WTC11 (cell line): Measurements from ENCODE around the gene SYNDIG1. TPM values are rescaled to one million over a fixed set of nuclear protein-coding genes. Genes with fewer than 3 reads are reported as not detected.

Experiments used
- ATAC-seq: fragments of 200-7000 bp; cut with Tn5 transposase; 2 replicates; pipeline ENCODE4 v1.10.0; 2021; ENCODE audit warnings: mild to moderate bottlenecking, moderate library complexity
- CTCF ChIA-PET: fragments of 300-600 bp; sonication (Branson Sonifier 250); formaldehyde crosslinking; loops from one replicate; lab custom pipeline; 2021; ENCODE audit warnings: antibody characterized with exemption; lab: Charles Lee
- POLR2A ChIA-PET: fragments of 350-600 bp; sonication (Branson Sonifier 250); formaldehyde crosslinking; loops from one replicate; lab custom pipeline; 2021; ENCODE audit warnings: antibody characterized with exemption; lab: Charles Lee
- DNase-seq: peaks from one replicate; pipeline ENCODE4 v3.0.0; 2021; ENCODE audit warnings: low spot score
- H3K27ac Mint-ChIP-seq: 2 replicates; pipeline ENCODE4 v1.8.0; 2021; ENCODE audit warnings: mixed read lengths
- H3K27me3 Mint-ChIP-seq: 2 replicates; pipeline ENCODE4 v1.8.0; 2021; ENCODE audit warnings: low read depth, mild to moderate bottlenecking, moderate library complexity, mixed read lengths
- H3K36me3 Mint-ChIP-seq: 2 replicates; pipeline ENCODE4 v1.8.0; 2021; ENCODE audit warnings: mixed read lengths
- H3K4me1 Mint-ChIP-seq: 2 replicates; pipeline ENCODE4 v1.8.0; 2022; ENCODE audit warnings: mixed read lengths
- H3K4me3 Mint-ChIP-seq: 2 replicates; pipeline ENCODE4 v1.8.0; 2021; ENCODE audit warnings: mild to moderate bottlenecking, moderate library complexity, mixed read lengths
- H3K9me3 Mint-ChIP-seq: 2 replicates; pipeline ENCODE4 v1.8.0; 2021; ENCODE audit warnings: mixed read lengths
- ARID4B ChIP-seq: sonication (generic); formaldehyde crosslinking; IDR thresholded peaks from 2 replicates; pipeline ENCODE4 v1.8.0; 2023; ENCODE audit warnings: missing genetic modification reagents, mild to moderate bottlenecking, borderline replicate concordance
- CBFB ChIP-seq: sonication (generic); formaldehyde crosslinking; IDR thresholded peaks from 2 replicates; pipeline ENCODE4 v1.8.1; 2022; ENCODE audit warnings: mild to moderate bottlenecking, low read depth, missing genetic modification reagents
- CDX4 ChIP-seq: fragments of 250-450 bp; sonication (Bioruptor Pico); IDR thresholded peaks from 2 replicates; pipeline ENCODE4 v1.9.0; 2021; ENCODE audit warnings: moderate library complexity, mild to moderate bottlenecking, inconsistent platforms, borderline replicate concordance
- CREB1 ChIP-seq: sonication (generic); formaldehyde crosslinking; IDR thresholded peaks from 2 replicates; pipeline ENCODE4 v1.8.0; 2023; ENCODE audit warnings: mild to moderate bottlenecking, missing genetic modification reagents
- EMX1 ChIP-seq: fragments of 250-450 bp; sonication (Bioruptor Pico); IDR thresholded peaks from 2 replicates; pipeline ENCODE4 v1.8.0; 2021; ENCODE audit warnings: mild to moderate bottlenecking
- ERG ChIP-seq: fragments of 250-450 bp; sonication (Bioruptor Pico); IDR thresholded peaks from 2 replicates; pipeline ENCODE4 v1.8.0; 2021; ENCODE audit warnings: mild to moderate bottlenecking
- FOXJ3 ChIP-seq: sonication (generic); formaldehyde crosslinking; IDR thresholded peaks from 2 replicates; pipeline ENCODE4 v1.9.0; 2021; ENCODE audit warnings: missing genetic modification reagents, mild to moderate bottlenecking, borderline replicate concordance
- RELA ChIP-seq: sonication (generic); formaldehyde crosslinking; IDR thresholded peaks from 2 replicates; pipeline ENCODE4 v1.8.1; 2022; ENCODE audit warnings: missing genetic modification reagents, mild to moderate bottlenecking, borderline replicate concordance
- SOX15 ChIP-seq: fragments of 250-450 bp; sonication (Bioruptor Pico); IDR thresholded peaks from 2 replicates; pipeline ENCODE4 v1.9.0; 2021; ENCODE audit warnings: mild to moderate bottlenecking
- ZNF121 ChIP-seq: sonication (generic); formaldehyde crosslinking; IDR thresholded peaks from 2 replicates; pipeline ENCODE4 v1.8.0; 2023; ENCODE audit warnings: missing genetic modification reagents
- ZNF281 ChIP-seq: sonication (generic); formaldehyde crosslinking; IDR thresholded peaks from 2 replicates; pipeline ENCODE4 v1.8.0; 2023; ENCODE audit warnings: mild to moderate bottlenecking, missing genetic modification reagents
- ZNF317 ChIP-seq: sonication (generic); formaldehyde crosslinking; IDR thresholded peaks from 2 replicates; pipeline ENCODE4 v1.8.1; 2023; ENCODE audit warnings: low read depth, mild to moderate bottlenecking, moderate library complexity, missing genetic modification reagents, borderline replicate concordance
- ZNF423 ChIP-seq: fragments of 250-450 bp; sonication (Bioruptor Pico); IDR thresholded peaks from 2 replicates; pipeline ENCODE4 v2.1.2; 2022; ENCODE audit warnings: mild to moderate bottlenecking, moderate library complexity
- ZNF671 ChIP-seq: fragments of 250-450 bp; sonication (Bioruptor Pico); IDR thresholded peaks from 2 replicates; pipeline ENCODE4 v1.8.0; 2021; ENCODE audit warnings: mild to moderate bottlenecking
- total RNA-seq: library from RNA; stranded (reverse); gene quantifications from 3 replicates; pipeline ENCODE4 v1.2.3, GENCODE V29; 2021

The SYNDIG1 gene
- total RNA-seq, 1 experiment from 2014 or later, result 6.4 TPM

GRCh38 chr20:24420567-24420966 lies 48.9 kb upstream of the SYNDIG1 start (continued):
- TF ChIP-seq ARID4B (CRISPR knock-in tag), result no peak
- TF ChIP-seq CBFB, result no peak

- Mint-ChIP-seq H3K27ac (no peak overlapping the region), H3K4me1 (peaks cover 34% of the 10 kb centered on the region), H3K4me3 (no peak overlapping the region), H3K36me3 (peaks cover 16% of the 10 kb centered on the region), H3K9me3 (peaks cover 22% of the 10 kb centered on the region), H3K27me3 (peaks cover 4% of the 10 kb centered on the region; the same call in 1 of the 2 replicates)
- TF ChIP-seq EMX1 (CRISPR knock-in tag), result no peak
- POLR2A ChIA-PET, result no interaction called here
- DNase-seq (no peak), ATAC-seq (no peak)
- CTCF ChIA-PET, result no interaction called here
These were observed 48.4 kb upstream of the SYNDIG1 start for GRCh38 chr20:24421071-24421470.

GRCh38 chr20:24422091-24422760 lies 47.2 kb upstream of the SYNDIG1 start:
- Mint-ChIP-seq H3K27ac (no peak overlapping the region), H3K4me3 (no peak overlapping the region), H3K9me3 (peaks cover 11% of the 10 kb centered on the region), H3K36me3 (peaks cover 5% of the 10 kb centered on the region), H3K4me1 (peaks cover 39% of the 10 kb centered on the region), H3K27me3 (no peaks in the 10 kb centered on the region; the same call in 1 of the 2 replicates)
- DNase-seq, result no peak
- no peak for ATAC-seq
- ChIA-PET CTCF (interaction anchor here (0.9 kb wide), 1 partner anchor 256 kb away, joined by 3 read pairs; no protein-coding TSS in a partner anchor), POLR2A (no interaction called here)
- TF ChIP-seq CREB1 (CRISPR knock-in tag), result no peak
- TF ChIP-seq ZNF281 (CRISPR knock-in tag), result no peak
- no peak for TF ChIP-seq ERG
- no peak for TF ChIP-seq FOXJ3 (CRISPR knock-in tag)
- no peak for TF ChIP-seq CDX4
- no peak for TF ChIP-seq ZNF121
- TF ChIP-seq RELA (CRISPR knock-in tag), result no peak
- no peak for TF ChIP-seq ZNF423 (CRISPR knock-in tag)
- TF ChIP-seq ZNF671, result no peak
- TF ChIP-seq ZNF317, result no peak
- TF ChIP-seq SOX15, result no peak
